Nephron (organoid): Measurements from ENCODE around the gene NIT1.

Experiments
- H3K27ac Mint-ChIP-seq, 3 experiments: 2 replicates each; pipeline ENCODE4 v1.8.0; 2020; ENCODE audit warnings: mixed read lengths in 3 of 3, mild to moderate bottlenecking in 2 of 3, moderate library complexity in 1 of 3
- H3K27me3 Mint-ChIP-seq: 2 replicates; pipeline ENCODE4 v1.8.0; 2021; ENCODE audit warnings: low read depth, mild to moderate bottlenecking, moderate library complexity, mixed read lengths
- H3K36me3 Mint-ChIP-seq: 2 replicates; pipeline ENCODE4 v1.8.0; 2020; ENCODE audit warnings: low read depth, mixed read lengths
- H3K4me1 Mint-ChIP-seq: 2 replicates; pipeline ENCODE4 v1.8.0; 2020; ENCODE audit warnings: mixed read lengths
- H3K4me3 Mint-ChIP-seq, 3 experiments: 2 replicates each; pipeline ENCODE4 v1.8.0; 2020; ENCODE audit warnings: mild to moderate bottlenecking in 3 of 3, mixed read lengths in 3 of 3, moderate library complexity in 2 of 3
- H3K9me3 Mint-ChIP-seq: 2 replicates; pipeline ENCODE4 v1.8.0; 2020; ENCODE audit warnings: mixed read lengths
- TF ChIP-seq, protein P1 (sequence below), 3 experiments: fragments of 200-600 bp; sonication (generic); IDR thresholded peaks; one replicate each; pipeline ENCODE4 v1.5.0; 2021; ENCODE audit warnings: antibody characterized with exemption in 3 of 3; ENCODE audit not compliant: unreplicated experiment in 3 of 3

The NIT1 gene

DNA sequence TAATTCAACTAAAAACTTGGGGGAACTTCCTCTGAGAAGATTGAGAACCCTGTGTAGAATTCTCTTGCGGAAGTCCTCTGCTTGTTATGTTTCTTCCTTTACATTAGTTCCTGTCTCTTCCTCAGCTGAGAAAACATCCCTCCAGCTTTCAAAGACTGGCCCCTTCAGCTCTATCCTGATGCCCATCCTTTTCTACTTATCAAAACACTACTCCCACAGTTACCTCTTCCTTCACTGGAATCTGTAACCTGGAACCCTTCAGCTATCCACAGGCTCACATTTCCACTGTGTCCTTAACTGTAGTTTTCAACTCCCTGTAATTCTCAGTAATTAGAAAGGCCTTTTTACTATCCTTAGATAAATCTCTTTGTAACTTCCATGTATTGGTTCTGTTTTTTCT lies 20.5 kb downstream of the NIT1 start:
- peak overlapping the region; percentile 23 to 57 (median 26) for H3K4me3 Mint-ChIP-seq
- TF ChIP-seq, protein P1, sequence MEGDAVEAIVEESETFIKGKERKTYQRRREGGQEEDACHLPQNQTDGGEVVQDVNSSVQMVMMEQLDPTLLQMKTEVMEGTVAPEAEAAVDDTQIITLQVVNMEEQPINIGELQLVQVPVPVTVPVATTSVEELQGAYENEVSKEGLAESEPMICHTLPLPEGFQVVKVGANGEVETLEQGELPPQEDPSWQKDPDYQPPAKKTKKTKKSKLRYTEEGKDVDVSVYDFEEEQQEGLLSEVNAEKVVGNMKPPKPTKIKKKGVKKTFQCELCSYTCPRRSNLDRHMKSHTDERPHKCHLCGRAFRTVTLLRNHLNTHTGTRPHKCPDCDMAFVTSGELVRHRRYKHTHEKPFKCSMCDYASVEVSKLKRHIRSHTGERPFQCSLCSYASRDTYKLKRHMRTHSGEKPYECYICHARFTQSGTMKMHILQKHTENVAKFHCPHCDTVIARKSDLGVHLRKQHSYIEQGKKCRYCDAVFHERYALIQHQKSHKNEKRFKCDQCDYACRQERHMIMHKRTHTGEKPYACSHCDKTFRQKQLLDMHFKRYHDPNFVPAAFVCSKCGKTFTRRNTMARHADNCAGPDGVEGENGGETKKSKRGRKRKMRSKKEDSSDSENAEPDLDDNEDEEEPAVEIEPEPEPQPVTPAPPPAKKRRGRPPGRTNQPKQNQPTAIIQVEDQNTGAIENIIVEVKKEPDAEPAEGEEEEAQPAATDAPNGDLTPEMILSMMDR (IDR thresholded peaks at IDR 0.05; ENCODE audit: unreplicated experiment in 3 of 3), result no peak
- no peaks in the 10 kb centered on the region for H3K36me3 Mint-ChIP-seq
- H3K4me1 Mint-ChIP-seq, result peaks cover 31% of the 10 kb centered on the region
- H3K27ac Mint-ChIP-seq, result peak overlapping the region; percentile 31 to 70 (median 39)
- H3K9me3 Mint-ChIP-seq, result no peaks in the 10 kb centered on the region
- H3K27me3 Mint-ChIP-seq, result no peaks in the 10 kb centered on the region

DNA sequence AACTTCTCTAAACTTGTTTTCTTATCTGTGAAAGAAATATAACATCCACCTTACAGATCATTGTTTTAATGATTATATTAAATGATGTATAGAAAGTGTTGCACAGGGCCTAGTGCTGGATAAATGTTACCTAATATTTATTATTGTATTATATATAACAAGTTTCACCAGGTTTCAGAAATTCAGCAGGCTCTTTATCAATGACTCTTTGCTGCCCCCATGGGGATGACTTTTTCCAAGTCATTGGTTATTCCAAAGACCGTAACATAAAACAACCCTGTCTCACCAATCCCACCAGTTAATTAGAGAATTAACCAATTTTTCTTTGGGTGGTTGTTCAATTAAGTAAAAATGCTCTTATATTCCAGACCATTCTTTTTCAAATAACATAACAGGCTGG lies 21.9 kb downstream of the NIT1 start:
- Mint-ChIP-seq H3K4me3 (no peak overlapping the region), H3K27me3 (no peaks in the 10 kb centered on the region), H3K36me3 (no peaks in the 10 kb centered on the region), H3K4me1 (peaks cover 31% of the 10 kb centered on the region), H3K9me3 (no peaks in the 10 kb centered on the region), H3K27ac (no peak overlapping the region)
- TF ChIP-seq, protein P1 (IDR thresholded peaks at IDR 0.05; ENCODE audit: unreplicated experiment in 3 of 3), result peak; percentile 49 to 60 (median 50)

GRCh38 chr1:161140755-161141400 lies 23.0 kb downstream of the NIT1 start:
- Mint-ChIP-seq H3K4me3 (no peak overlapping the region), H3K9me3 (no peaks in the 10 kb centered on the region), H3K4me1 (peaks cover 29% of the 10 kb centered on the region), H3K27ac (no peak overlapping the region), H3K27me3 (no peaks in the 10 kb centered on the region), H3K36me3 (no peaks in the 10 kb centered on the region)
- TF ChIP-seq, protein P1 (IDR thresholded peaks at IDR 0.05; ENCODE audit: unreplicated experiment in 3 of 3), result no peak

GRCh38 chr1:161145832-161146231 lies 27.9 kb downstream of the NIT1 start:
- Mint-ChIP-seq H3K4me1 (no peaks in the 10 kb centered on the region), H3K9me3 (no peaks in the 10 kb centered on the region), H3K4me3 (no peak overlapping the region), H3K27ac (no peak overlapping the region), H3K36me3 (no peaks in the 10 kb centered on the region), H3K27me3 (no peaks in the 10 kb centered on the region)
- TF ChIP-seq, protein P1 (IDR thresholded peaks at IDR 0.05; ENCODE audit: unreplicated experiment in 3 of 3), result no peak

DNA sequence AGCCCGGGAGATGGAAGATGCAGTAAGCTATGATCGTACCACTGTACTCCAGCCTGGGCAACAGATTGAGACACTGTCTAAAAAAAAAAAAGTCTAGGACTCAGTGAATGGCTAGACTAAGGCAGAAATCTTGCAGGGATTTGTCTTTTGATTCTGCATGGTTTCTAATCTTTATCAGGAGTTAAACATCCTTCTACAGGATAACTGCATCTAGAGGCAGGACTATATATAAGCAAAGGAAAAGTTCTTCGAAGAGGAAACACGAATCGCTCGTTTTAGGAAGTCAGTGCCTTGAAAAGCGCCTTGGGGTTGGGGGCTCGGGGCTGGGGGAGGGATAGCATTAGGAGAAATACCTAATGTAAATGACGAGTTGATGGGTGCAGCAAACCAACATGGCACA lies 35.3 kb downstream of the NIT1 start:
- Mint-ChIP-seq H3K36me3 (peaks cover 24% of the 10 kb centered on the region), H3K9me3 (no peaks in the 10 kb centered on the region), H3K27ac (peak overlapping the region; percentile 99 to 100 (median 100)), H3K4me1 (peaks cover 17% of the 10 kb centered on the region), H3K27me3 (no peaks in the 10 kb centered on the region), H3K4me3 (peak overlapping the region; percentile 91 to 98 (median 98))
- TF ChIP-seq, protein P1 (IDR thresholded peaks at IDR 0.05; ENCODE audit: unreplicated experiment in 3 of 3), result no peak
